CD4-positive, alpha-beta memory T cell (primary cell): ENCODE measurements around the gene KCNMB1. TPM values are rescaled to one million over a fixed set of nuclear protein-coding genes. Genes with fewer than 3 reads are reported as not detected.

Source experiments
- CTCF ChIA-PET: fragments of 350-600 bp; sonication (Branson Sonifier 250); formaldehyde crosslinking; loops from one replicate; lab custom pipeline; 2021; ENCODE audit warnings: inconsistent platforms; ENCODE audit not compliant: partially characterized antibody; lab: Charles Lee
- POLR2A ChIA-PET: fragments of 350-600 bp; sonication (Branson Sonifier 250); formaldehyde crosslinking; loops from one replicate; lab custom pipeline; 2021; ENCODE audit not compliant: partially characterized antibody; lab: Charles Lee
- DNase-seq, 5 donors: peaks; one replicate each; pipeline versions ENCODE4 v3.0.0 to v3.0.0-alpha.2; 2020 to 2022; ENCODE audit warnings: mixed read lengths in 1 of 5
- H3K27ac ChIP-seq: one replicate; pipeline ENCODE4 v1.7.0; 2013; ENCODE audit warnings: low read depth, low read length
- H3K27me3 ChIP-seq: 2 replicates; pipeline ENCODE4 v1.7.0; 2013; ENCODE audit warnings: mild to moderate bottlenecking, low read length, moderate library complexity; ENCODE audit not compliant: insufficient read depth
- H3K36me3 ChIP-seq: 2 replicates; pipeline ENCODE4 v1.7.0; 2013; ENCODE audit warnings: mild to moderate bottlenecking, low read length, moderate library complexity; ENCODE audit not compliant: insufficient read depth
- H3K4me1 ChIP-seq: 2 replicates; pipeline ENCODE4 v1.7.0; 2013; ENCODE audit warnings: mild to moderate bottlenecking, low read length, moderate library complexity; ENCODE audit not compliant: insufficient read depth
- H3K4me3 ChIP-seq, 2 donors: one replicate each; pipeline ENCODE4 v1.7.0; 2013; ENCODE audit warnings: low read length in 2 of 2, mild to moderate bottlenecking in 1 of 2
- H3K9me3 ChIP-seq, 2 donors: one replicate each; pipeline ENCODE4 v1.7.0; 2013; ENCODE audit warnings: low read length in 2 of 2, control low read depth in 1 of 2; ENCODE audit not compliant: control insufficient read depth in 1 of 2
- H3K27ac Mint-ChIP-seq, 7 donors: one replicate each; pipeline ENCODE4 v1.8.0; 2020 to 2021; ENCODE audit warnings: mixed read lengths in 7 of 7, mild to moderate bottlenecking in 6 of 7, inconsistent platforms in 3 of 7, moderate library complexity in 3 of 7
- H3K27me3 Mint-ChIP-seq, 2 donors: one replicate each; pipeline ENCODE4 v1.8.0; 2020 to 2021; ENCODE audit warnings: mixed read lengths in 2 of 2
- H3K36me3 Mint-ChIP-seq, 2 donors: one replicate each; pipeline ENCODE4 v1.8.0; 2020 to 2021; ENCODE audit warnings: mixed read lengths in 2 of 2, inconsistent platforms in 1 of 2, mild to moderate bottlenecking in 1 of 2
- H3K4me1 Mint-ChIP-seq, 4 donors: one replicate each; pipeline ENCODE4 v1.8.0; 2020 to 2021; ENCODE audit warnings: mixed read lengths in 4 of 4, mild to moderate bottlenecking in 1 of 4
- H3K4me3 Mint-ChIP-seq, 8 donors: one replicate each; pipeline ENCODE4 v1.8.0; 2020 to 2021; ENCODE audit warnings: mixed read lengths in 8 of 8, mild to moderate bottlenecking in 7 of 8, moderate library complexity in 6 of 8, inconsistent platforms in 3 of 8
- H3K9me3 Mint-ChIP-seq, 8 donors: one replicate each; pipeline ENCODE4 v1.8.0; 2020 to 2021; ENCODE audit warnings: mixed read lengths in 8 of 8, mild to moderate bottlenecking in 5 of 8, inconsistent platforms in 3 of 8, moderate library complexity in 1 of 8
- intact Hi-C: fragments of 100-400 bp; cut with micrococcal nuclease; formaldehyde crosslinking; loops from one replicate; pipeline ENCODE4 v1.15.1; 2023
- polyA plus RNA-seq, 2 donors: library from polyadenylated mRNA; unstranded; fragments of 300-500 nt; fragmentation: Illumina TruSeq; gene quantifications; one replicate each; pipeline ENCODE4 v1.2.3, GENCODE V29; 2021
- total RNA-seq, 2 experiments: library from RNA; stranded (reverse); gene quantifications; one replicate each; pipeline ENCODE4 v1.2.3, GENCODE V29; 2021

The KCNMB1 gene
- total and polyA plus RNA-seq, 4 experiments from 2014 or later: not detected

DNA sequence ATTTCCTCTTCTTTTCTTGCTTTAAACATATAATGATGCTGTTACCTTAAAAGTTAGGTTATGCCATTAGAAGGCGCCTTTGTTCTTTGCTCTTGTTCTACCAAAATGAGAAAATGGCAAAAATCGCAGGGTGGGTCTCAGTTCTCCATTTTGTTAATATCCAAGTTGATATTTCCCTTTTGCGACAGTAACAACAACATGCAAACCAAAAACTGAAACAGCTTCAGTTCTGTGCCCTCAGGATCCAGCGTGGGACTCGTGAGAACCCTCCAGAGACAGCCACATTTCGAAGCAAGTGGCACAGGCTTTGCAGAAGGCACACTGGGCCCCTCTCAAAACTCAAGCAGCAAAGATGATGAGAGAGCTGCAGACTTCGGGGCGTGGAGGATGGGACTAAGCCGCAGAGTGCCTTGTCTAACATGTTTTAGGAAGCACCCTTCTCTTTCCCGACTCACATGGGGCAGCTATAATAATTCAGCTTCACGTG, 58.6 kb downstream of the KCNMB1 start:
- H3K36me3 ChIP-seq: no peaks in the 10 kb centered on the region
- Mint-ChIP-seq H3K27ac (no peak overlapping the region), H3K27me3 (peaks cover 0 to 2% of the 10 kb centered on the region in 2 donors), H3K4me1 (peaks cover under 1 to 38% (median 20%) of the 10 kb centered on the region in 4 donors), H3K4me3 (peak overlapping the region in 2 of 8 donors; percentile 72 to 87), H3K36me3 (peaks cover 0 to 3% of the 10 kb centered on the region in 2 donors), H3K9me3 (peaks cover 0 to 4% (median 0%) of the 10 kb centered on the region in 8 donors)
- peak overlapping the region in 1 of 2 donors; percentile 35 for H3K4me3 ChIP-seq
- H3K27ac ChIP-seq: peak overlapping the region; percentile 94
- ChIA-PET CTCF (interaction anchor here (0.8 to 7.3 kb wide), 11 partner anchors 8 to 72 kb away, joined by 3 to 258 read pairs (median 7); partner anchors contain the start of gene LCP2), POLR2A (interaction anchor here (1.0 to 10.6 kb wide), 13 partner anchors 9 to 94 kb away, joined by 3 to 664 read pairs (median 10); partner anchors contain the start of gene LCP2)
- peak in 1 of 5 donors; percentile 49 for DNase-seq
- H3K27me3 ChIP-seq: no peaks in the 10 kb centered on the region
- no peaks in the 10 kb centered on the region for H3K9me3 ChIP-seq
- intact Hi-C loops: loop anchor here (1.0 kb wide), 6 partner anchors 17 to 76 kb away; partner anchors contain the start of gene LCP2
- peaks cover 88% of the 10 kb centered on the region for H3K4me1 ChIP-seq

DNA sequence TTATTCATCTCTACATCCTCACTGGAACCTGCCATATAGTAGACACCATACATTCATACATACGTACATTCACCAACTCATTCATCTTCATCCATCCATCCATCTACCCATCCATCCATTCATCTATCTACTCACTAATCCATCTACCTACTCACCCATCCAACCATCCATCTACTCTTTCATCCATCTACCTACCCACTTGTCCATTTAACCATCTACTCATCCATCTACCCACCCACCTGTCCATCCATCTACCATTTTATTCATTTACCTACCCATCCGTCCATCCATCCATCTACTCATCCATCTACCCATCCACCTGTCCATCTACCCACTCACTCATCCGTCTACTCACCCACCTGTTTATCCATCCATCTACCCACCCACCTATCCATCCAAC, 59.6 kb downstream of the KCNMB1 start:
- Mint-ChIP-seq H3K4me1 (peaks cover 5 to 31% (median 18%) of the 10 kb centered on the region in 4 donors), H3K9me3 (peaks cover 0 to 4% (median 0%) of the 10 kb centered on the region in 8 donors), H3K4me3 (no peak overlapping the region), H3K36me3 (peaks cover 0 to 3% of the 10 kb centered on the region in 2 donors), H3K27ac (no peak overlapping the region), H3K27me3 (peaks cover 0 to 2% of the 10 kb centered on the region in 2 donors)
- Histone ChIP-seq H3K36me3 (no peaks in the 10 kb centered on the region), H3K27me3 (no peaks in the 10 kb centered on the region), H3K27ac (peak overlapping the region; percentile 94), H3K9me3 (no peaks in the 10 kb centered on the region), H3K4me1 (peaks cover 78% of the 10 kb centered on the region), H3K4me3 (no peak overlapping the region)
- POLR2A ChIA-PET: interaction anchor here (2.2 to 10.6 kb wide), 5 partner anchors 11 to 53 kb away, joined by 6 to 664 read pairs (median 73); partner anchors contain the start of gene LCP2
- DNase-seq: no peak
- intact Hi-C loops: no loop called here
- CTCF ChIA-PET: interaction anchor here (1.2 to 7.3 kb wide), 3 partner anchors 16 to 54 kb away, joined by 4 to 258 read pairs (median 195); partner anchors contain the start of gene LCP2

DNA sequence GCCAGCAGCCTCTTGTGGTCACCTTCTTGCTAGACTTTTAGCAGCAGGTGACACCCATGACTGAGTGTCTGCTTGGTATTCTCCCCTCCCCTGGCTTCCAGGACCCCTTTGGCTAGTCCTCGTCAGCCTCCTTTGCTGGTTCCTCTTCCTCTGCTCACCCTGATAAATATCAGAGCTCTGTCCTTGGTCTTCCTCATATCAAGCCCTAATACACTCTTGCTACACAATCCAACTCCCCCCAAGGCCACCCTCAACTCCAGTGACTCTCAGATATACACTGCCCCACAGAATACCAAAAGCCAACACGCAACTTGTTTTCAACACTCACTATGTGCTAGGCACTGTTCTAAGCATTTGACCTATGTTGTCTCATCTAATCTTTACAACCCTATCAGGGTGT, 61.3 kb downstream of the KCNMB1 start:
- ChIA-PET CTCF (interaction anchor here (1.1 to 2.8 kb wide), 5 partner anchors 11 to 61 kb away, joined by 3 to 12 read pairs (median 4); no protein-coding TSS in a partner anchor), POLR2A (interaction anchor here (0.6 to 10.6 kb wide), 8 partner anchors 9 to 53 kb away, joined by 3 to 664 read pairs (median 4); partner anchors contain the start of gene LCP2)
- no peaks in the 10 kb centered on the region for H3K27me3 ChIP-seq
- H3K27ac Mint-ChIP-seq: no peak overlapping the region
- H3K36me3 Mint-ChIP-seq: peaks cover 0 to 3% of the 10 kb centered on the region in 2 donors
- H3K9me3 ChIP-seq: no peaks in the 10 kb centered on the region
- H3K4me1 Mint-ChIP-seq: peaks cover 5 to 16% (median 12%) of the 10 kb centered on the region in 4 donors
- H3K27me3 Mint-ChIP-seq: peaks cover 0 to 2% of the 10 kb centered on the region in 2 donors
- H3K9me3 Mint-ChIP-seq: peaks cover 0 to 4% (median 0%) of the 10 kb centered on the region in 8 donors
- no peak for DNase-seq
- H3K4me3 ChIP-seq: no peak overlapping the region
- intact Hi-C loops: no loop called here
- H3K4me3 Mint-ChIP-seq: no peak overlapping the region
- no peaks in the 10 kb centered on the region for H3K36me3 ChIP-seq
- no peak overlapping the region for H3K27ac ChIP-seq
- H3K4me1 ChIP-seq: peaks cover 61% of the 10 kb centered on the region

DNA sequence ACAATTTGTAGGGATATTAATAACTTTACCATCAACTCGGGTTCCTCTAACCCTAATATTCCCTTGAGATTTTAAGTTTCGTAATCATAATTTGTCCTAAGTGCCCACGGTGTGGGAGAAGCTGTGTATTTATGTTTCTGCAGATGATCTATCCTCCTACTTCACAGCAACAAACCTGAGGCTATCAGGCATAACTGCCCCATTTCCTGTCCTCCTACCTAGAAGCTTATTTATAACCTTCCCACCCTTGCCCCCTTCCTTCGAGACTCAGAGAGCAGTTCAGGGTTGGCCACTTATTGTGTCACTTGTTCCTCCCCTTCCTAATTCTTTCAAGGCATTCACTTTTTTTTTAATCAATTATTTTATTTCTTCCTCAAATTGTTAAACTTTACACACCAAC, 62.0 kb downstream of the KCNMB1 start:
- no peaks in the 10 kb centered on the region for H3K27me3 ChIP-seq
- H3K4me3 ChIP-seq: no peak overlapping the region
- H3K4me1 Mint-ChIP-seq: peaks cover 5 to 9% (median 8%) of the 10 kb centered on the region in 4 donors
- DNase-seq: no peak
- ChIA-PET CTCF (interaction anchor here (0.7 to 2.8 kb wide), 10 partner anchors 9 to 60 kb away, joined by 3 to 12 read pairs (median 4); no protein-coding TSS in a partner anchor), POLR2A (interaction anchor here (0.6 to 10.6 kb wide), 7 partner anchors 9 to 53 kb away, joined by 3 to 664 read pairs (median 4); partner anchors contain the start of gene LCP2)
- peaks cover 0 to 4% (median 0%) of the 10 kb centered on the region in 8 donors for H3K9me3 Mint-ChIP-seq
- H3K27ac ChIP-seq: no peak overlapping the region
- peaks cover 0 to 2% of the 10 kb centered on the region in 2 donors for H3K27me3 Mint-ChIP-seq
- peaks cover 0 to 3% of the 10 kb centered on the region in 2 donors for H3K36me3 Mint-ChIP-seq
- intact Hi-C loops: no loop called here
- peaks cover 55% of the 10 kb centered on the region for H3K4me1 ChIP-seq
- no peak overlapping the region for H3K27ac Mint-ChIP-seq
- no peaks in the 10 kb centered on the region for H3K36me3 ChIP-seq
- no peak overlapping the region for H3K4me3 Mint-ChIP-seq
- H3K9me3 ChIP-seq: no peaks in the 10 kb centered on the region

Other genes with a start within 250 kb of the KCNMB1 start
- not detected for gene C5orf58, start 156.4 kb downstream of the KCNMB1 start, total RNA-seq
- gene C5orf58, start 156.4 kb downstream of the KCNMB1 start, polyA plus RNA-seq: 1 to 10 TPM in 1 of 2 donors, not detected in 1; 2.4 TPM
- 100 to 1,000 TPM; 291 to 318 TPM for gene LCP2, start 91.6 kb downstream of the KCNMB1 start, total RNA-seq
- 100 to 1,000 TPM; 117 to 259 TPM for gene LCP2, start 91.6 kb downstream of the KCNMB1 start, polyA plus RNA-seq
- not detected for gene KCNIP1, start 114.7 kb upstream of the KCNMB1 start, total RNA-seq
- gene KCNIP1, start 114.7 kb upstream of the KCNMB1 start, polyA plus RNA-seq: not detected